Right atrium auricular region (tissue), 2 donors: ENCODE data around the gene GBA3. TPM values are rescaled to one million over a fixed set of nuclear protein-coding genes. Genes with fewer than 3 reads are reported as not detected.

Experiments
- DNase-seq: peaks from one replicate; pipeline ENCODE4 v3.0.0-alpha.2; 2019; ENCODE audit warnings: low spot score
- H3K27ac ChIP-seq, 2 donors: fragments of 200-600 bp; sonication (generic); 1 replicate in 1 of 2; 2 replicates in 1 of 2; pipeline ENCODE4 v1.5.1; 2016 to 2019
- H3K27me3 ChIP-seq, 2 donors: fragments of 200-600 bp; sonication (generic); one replicate each; pipeline versions ENCODE4 v1.5.1 to v1.6.0; 2017 to 2019
- H3K36me3 ChIP-seq: fragments of 200-600 bp; sonication (generic); one replicate; pipeline ENCODE4 v1.5.1; 2016
- H3K4me1 ChIP-seq, 2 donors: fragments of 200-600 bp; sonication (generic); one replicate each; pipeline versions ENCODE4 v1.5.1 to v1.6.0; 2017 to 2019
- H3K4me3 ChIP-seq, 2 donors: fragments of 200-600 bp; sonication (generic); 1 replicate in 1 of 2; 2 replicates in 1 of 2; pipeline ENCODE4 v1.5.1; 2017 to 2019; ENCODE audit warnings: mild to moderate bottlenecking in 1 of 2, moderate library complexity in 1 of 2
- H3K9me3 ChIP-seq, 2 donors: fragments of 200-600 bp; sonication (generic); one replicate each; pipeline ENCODE4 v1.5.1; 2019
- total RNA-seq, 2 donors: library from RNA; depleted of rRNA; stranded (reverse); fragments of >200 nt; gene quantifications; one replicate each; pipeline ENCODE4 v1.1.0, GENCODE V29; 2016
- TF ChIP-seq, protein P1 (sequence below), 2 donors: fragments of 200-600 bp; sonication (generic); IDR thresholded peaks; one replicate each; pipeline ENCODE4 v1.5.1; 2019; ENCODE audit warnings: antibody characterized with exemption in 2 of 2

Gene GBA3
- total RNA-seq, 2 donors from 2014 or later = not detected

DNA sequence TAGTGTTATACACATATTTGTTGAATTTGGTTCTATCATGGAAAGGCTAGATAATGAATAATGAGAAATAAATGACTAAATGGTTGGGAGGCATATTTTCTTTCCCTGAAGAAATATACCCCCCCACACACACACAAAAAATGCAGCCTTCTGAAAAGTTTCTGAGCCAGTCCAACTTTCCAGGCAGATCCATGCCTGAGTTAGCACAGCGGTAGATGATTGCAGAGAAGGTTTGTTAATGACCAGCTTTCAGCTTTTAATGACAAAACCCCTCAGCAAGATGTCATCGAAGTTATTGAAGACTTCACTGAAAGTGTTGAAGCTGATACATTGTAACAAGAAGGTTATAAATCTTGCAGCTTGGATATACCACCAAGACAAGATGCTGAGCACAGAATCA is 61.4 kb downstream of the GBA3 start:
- H3K27ac ChIP-seq = no peak overlapping the region
- no peaks in the 10 kb centered on the region for H3K9me3 ChIP-seq
- TF ChIP-seq, protein P1, sequence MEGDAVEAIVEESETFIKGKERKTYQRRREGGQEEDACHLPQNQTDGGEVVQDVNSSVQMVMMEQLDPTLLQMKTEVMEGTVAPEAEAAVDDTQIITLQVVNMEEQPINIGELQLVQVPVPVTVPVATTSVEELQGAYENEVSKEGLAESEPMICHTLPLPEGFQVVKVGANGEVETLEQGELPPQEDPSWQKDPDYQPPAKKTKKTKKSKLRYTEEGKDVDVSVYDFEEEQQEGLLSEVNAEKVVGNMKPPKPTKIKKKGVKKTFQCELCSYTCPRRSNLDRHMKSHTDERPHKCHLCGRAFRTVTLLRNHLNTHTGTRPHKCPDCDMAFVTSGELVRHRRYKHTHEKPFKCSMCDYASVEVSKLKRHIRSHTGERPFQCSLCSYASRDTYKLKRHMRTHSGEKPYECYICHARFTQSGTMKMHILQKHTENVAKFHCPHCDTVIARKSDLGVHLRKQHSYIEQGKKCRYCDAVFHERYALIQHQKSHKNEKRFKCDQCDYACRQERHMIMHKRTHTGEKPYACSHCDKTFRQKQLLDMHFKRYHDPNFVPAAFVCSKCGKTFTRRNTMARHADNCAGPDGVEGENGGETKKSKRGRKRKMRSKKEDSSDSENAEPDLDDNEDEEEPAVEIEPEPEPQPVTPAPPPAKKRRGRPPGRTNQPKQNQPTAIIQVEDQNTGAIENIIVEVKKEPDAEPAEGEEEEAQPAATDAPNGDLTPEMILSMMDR (IDR thresholded peaks at IDR 0.05) = no peak
- no peaks in the 10 kb centered on the region for H3K27me3 ChIP-seq
- no peaks in the 10 kb centered on the region for H3K36me3 ChIP-seq
- H3K4me1 ChIP-seq = no peaks in the 10 kb centered on the region
- no peak overlapping the region for H3K4me3 ChIP-seq
- no peak for DNase-seq

DNA sequence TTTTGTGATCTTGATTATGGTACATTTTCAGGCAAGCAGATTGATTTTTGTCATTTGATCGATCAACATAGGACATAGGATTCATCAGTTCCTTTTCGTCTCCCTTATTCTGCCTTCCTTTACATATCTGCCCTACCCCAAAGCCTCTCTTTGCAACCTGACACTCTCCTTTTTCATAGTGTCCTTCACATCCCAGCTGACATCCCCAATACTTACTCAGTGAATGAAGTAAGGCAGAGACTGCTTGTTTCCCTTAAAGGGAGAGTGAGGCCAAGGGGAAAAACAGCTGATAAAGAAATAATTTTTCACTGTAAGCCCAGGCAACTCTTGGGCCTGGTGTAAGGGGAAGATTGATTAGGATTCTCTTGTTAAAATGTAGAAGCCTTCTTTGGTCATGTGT is 69.8 kb downstream of the GBA3 start:
- DNase-seq = no peak
- no peak overlapping the region for H3K27ac ChIP-seq
- no peaks in the 10 kb centered on the region for H3K9me3 ChIP-seq

DNA sequence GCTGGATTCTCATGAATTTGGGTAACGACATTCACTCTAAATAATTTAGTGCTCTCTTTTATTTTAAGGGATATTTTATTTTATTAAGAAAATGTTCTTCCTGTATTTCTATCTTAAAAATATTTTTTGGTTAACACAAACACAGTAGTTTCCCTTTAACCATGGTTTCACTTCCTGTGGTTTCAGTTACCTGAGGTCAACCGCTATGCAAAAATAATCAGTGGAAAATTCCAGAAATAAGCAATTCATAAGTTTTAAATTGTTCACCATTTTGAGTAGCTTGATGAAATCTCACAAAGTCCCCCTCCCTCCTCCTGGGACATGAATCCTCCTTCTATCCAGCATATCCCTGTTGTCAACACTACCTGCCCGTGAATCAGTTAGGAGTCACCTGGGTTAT is 71.4 kb downstream of the GBA3 start:
- H3K27ac ChIP-seq = no peak overlapping the region
- no peaks in the 10 kb centered on the region for H3K9me3 ChIP-seq
- H3K27me3 ChIP-seq = no peaks in the 10 kb centered on the region
- H3K4me3 ChIP-seq = no peak overlapping the region
- no peak for DNase-seq
- no peaks in the 10 kb centered on the region for H3K36me3 ChIP-seq
- H3K4me1 ChIP-seq = no peaks in the 10 kb centered on the region
- TF ChIP-seq, protein P1 (IDR thresholded peaks at IDR 0.05) = no peak

More for the DNA sequence above, 69.8 kb downstream of the GBA3 start:
- Histone ChIP-seq H3K4me3 (no peak overlapping the region), H3K27me3 (no peaks in the 10 kb centered on the region), H3K36me3 (no peaks in the 10 kb centered on the region), H3K4me1 (no peaks in the 10 kb centered on the region)
- TF ChIP-seq, protein P1 (IDR thresholded peaks at IDR 0.05) = no peak

DNA sequence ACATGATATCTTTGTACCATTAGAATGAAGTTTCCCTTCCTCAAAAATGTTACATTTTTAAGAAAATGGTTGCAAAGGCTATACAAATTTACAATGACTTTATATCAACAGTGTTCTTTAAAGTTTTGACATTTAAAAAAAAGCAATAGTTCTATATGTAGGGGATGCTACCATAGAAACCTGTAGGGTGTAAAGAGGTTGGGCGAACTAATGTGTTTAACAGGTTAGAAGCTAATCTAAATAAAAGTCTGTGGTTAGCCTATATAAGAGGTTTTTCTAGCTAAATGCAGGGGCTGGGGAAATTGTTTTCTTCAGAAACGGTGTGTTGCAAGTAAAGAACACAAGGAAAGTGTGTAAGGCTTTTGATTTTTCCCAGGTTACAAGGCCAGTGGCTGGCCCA is 73.3 kb downstream of the GBA3 start:
- no peaks in the 10 kb centered on the region for H3K27me3 ChIP-seq
- no peak overlapping the region for H3K4me3 ChIP-seq
- H3K36me3 ChIP-seq = no peaks in the 10 kb centered on the region
- TF ChIP-seq, protein P1 (IDR thresholded peaks at IDR 0.05) = no peak
- H3K27ac ChIP-seq = no peak overlapping the region
- no peak for DNase-seq
- H3K9me3 ChIP-seq = peaks cover 0 to 10% of the 10 kb centered on the region in 2 donors
- H3K4me1 ChIP-seq = no peaks in the 10 kb centered on the region

DNA sequence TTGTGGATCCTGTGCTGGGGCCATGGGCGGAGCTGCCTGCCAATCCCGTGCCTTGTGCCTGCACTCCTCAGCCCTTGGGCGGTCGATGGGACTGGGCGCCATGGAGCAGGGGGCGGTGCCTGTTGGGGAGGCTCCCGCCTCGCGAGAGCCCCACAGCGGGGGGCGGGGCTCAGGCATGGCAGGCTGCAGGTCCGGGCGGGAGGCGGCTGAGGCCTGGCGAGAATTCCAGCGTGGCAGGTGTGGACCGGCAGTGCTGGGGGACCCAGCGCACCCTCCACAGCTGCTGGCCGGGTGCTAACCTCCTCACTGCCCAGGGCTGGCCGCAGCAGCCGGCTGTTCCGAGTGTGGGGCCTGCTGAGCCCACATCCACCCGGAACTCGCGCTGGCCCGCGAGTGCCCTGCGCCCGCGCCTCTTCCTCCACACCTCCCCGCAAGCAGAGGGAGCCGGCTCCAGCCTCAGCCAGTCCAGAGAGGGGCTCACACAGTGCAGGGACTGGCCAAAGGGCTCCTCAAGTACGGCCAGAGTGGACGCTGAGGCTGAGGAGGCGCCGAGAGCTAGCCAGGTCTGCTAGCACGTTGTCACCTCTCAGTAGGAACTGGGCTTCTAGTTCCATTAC is 85.9 kb downstream of the GBA3 start:
- Histone ChIP-seq H3K27me3 (no peaks in the 10 kb centered on the region), H3K9me3 (no peaks in the 10 kb centered on the region), H3K4me3 (no peak overlapping the region), H3K4me1 (no peaks in the 10 kb centered on the region), H3K36me3 (no peaks in the 10 kb centered on the region), H3K27ac (no peak overlapping the region)
- DNase-seq = no peak
- TF ChIP-seq, protein P1 (IDR thresholded peaks at IDR 0.05) = no peak

DNA sequence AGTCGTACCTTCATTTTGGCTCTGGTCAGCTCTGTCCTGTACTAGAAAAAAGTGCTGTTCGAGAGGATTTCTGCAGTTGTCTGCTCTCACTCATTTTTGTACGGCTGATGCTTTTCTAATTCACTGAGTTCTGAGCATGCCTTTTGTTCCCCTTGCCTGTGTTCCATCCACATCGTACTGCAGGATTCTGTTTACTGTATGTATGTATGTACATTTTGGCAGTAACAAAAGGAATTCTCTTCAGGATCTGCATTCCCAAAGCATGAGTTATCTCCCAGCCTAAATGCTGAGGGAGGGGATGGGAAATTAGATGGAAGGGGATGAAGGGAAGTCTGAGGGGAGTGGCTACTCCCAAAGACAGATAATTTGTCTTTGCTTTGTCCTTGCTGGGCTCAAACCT is 87.6 kb downstream of the GBA3 start:
- no peaks in the 10 kb centered on the region for H3K4me1 ChIP-seq
- no peak overlapping the region for H3K4me3 ChIP-seq
- no peak for DNase-seq
- no peak overlapping the region for H3K27ac ChIP-seq
- no peaks in the 10 kb centered on the region for H3K9me3 ChIP-seq
- TF ChIP-seq, protein P1 (IDR thresholded peaks at IDR 0.05) = no peak
- no peaks in the 10 kb centered on the region for H3K36me3 ChIP-seq
- H3K27me3 ChIP-seq = no peaks in the 10 kb centered on the region
